ENCODE measurements around the gene SYNM.

SYNM gene

DNA sequence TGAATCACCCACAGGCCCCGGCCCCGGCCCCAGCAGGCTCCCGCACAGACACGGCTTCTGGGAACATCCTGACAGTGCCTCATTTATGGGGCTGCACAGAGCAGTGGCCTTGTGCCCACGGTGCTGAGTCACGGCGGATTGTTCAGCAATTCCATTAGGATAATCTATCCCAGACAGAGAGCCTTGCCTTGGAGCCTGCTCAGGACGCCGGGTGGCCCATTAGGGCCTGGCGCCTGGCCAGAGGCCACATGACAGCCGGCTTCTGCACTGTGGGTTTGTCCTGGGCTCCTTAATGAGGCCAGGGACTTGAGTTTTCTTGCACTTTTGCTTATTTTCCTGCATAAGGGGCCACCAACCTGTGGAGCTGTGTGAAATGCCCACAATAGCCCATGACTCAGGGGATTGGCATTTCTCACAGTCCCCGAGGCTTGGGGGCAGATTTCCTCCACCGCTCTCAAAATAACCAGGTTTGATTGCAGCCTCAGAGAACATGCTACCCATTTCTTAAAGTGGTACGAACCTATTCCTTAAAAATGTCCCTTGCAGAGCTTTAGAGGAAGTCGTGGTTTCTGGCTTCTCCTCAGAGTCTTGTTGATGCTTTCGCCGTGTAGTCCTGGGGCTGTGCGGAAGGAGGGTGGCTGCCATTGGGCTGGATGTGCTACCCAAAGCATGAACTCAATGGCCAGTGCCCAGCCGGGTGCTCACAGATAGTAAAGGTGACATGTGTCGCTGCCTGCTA lies 19.0 kb downstream of the SYNM start:
- DNase-seq: peak; percentile 62

GRCh38 chr15:99124641-99125040 lies 19.8 kb downstream of the SYNM start:
- no peak for DNase-seq

DNA sequence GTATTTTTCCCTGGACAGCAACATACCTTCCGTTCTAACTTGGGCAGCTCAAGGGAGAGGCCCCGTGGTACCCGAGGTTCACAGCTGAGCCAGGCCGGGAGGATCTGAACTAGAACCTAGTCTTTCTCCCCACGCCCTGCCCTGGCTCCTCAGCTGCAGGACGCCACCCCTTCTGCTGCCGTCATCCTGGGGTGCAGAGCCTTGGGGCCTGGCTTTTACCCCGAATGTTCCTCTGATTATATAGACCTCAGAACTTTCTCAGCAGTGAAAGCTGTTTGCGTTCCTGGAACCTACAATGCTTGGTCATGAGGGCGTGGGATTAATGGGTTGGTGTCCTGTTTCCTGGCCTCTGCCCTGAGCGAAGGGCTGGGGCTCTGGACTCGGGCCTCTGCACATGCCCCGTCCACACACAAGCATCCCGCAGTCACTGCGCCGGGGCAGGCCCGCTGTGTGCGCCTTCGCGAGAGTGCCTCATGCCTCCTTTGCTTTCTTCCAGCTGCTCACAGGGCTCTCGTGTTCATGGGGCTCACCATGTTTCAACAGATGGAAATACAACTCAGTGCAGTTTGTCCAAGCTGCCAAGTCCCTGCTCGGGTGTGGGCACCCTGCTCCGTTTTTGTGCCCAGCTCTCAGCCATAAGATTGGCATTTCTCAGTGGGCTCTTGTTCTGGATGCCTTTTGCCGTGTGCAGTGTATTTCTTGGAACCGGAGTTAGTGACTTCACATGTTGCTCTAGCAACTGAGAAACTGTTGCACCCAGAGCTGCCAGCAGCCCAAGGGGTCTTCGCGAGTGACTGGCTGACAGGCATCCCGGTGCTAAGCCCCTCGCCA lies 20.4 kb downstream of the SYNM start:
- no peak for DNase-seq

DNA sequence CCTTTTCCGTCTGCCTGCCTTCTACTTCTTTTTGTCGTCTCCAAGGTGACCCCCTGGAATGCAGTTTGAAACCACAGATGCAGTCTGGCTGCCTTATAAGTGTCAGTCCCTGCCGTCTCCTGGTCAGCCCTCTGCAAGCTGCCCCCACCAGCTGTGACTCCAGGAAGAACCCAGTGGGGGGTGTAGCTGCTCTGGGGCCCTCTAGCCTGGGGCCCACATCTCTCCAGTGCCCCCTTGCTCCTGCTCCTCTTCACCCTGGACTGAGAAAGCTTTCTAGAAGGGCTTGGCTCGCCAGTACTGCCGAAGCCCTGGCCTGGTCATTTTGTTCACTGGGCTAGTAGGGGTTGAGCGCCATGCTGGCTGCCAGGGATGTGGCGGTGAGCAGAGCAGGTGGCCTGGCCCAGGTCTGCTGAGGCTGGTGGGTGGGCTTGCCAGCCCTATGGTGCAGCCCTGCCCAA lies 21.3 kb downstream of the SYNM start:
- DNase-seq: no peak

- DNase-seq: no peak
Measured at GRCh38 chr15:99126930-99127329, 22.1 kb downstream of the SYNM start.

DNA sequence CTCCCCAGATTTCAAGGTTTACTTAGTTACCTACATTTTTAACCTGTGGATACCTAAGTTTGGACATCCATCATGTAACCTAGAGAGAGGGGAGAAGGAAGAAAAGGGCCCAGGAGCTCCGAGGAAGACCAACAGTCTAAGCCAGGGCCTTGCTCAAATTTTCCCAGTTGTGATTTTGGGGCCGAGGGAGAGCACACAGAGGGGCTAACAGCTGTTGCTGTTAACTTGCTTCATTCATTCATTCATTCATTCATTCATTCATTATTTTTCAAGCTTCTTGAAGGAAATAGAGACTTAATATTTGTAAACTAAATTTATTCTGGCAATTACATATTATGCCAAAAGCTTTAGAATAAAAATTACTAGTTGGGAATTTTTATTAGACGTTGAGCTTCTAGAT lies 22.9 kb downstream of the SYNM start:
- DNase-seq: no peak

DNA sequence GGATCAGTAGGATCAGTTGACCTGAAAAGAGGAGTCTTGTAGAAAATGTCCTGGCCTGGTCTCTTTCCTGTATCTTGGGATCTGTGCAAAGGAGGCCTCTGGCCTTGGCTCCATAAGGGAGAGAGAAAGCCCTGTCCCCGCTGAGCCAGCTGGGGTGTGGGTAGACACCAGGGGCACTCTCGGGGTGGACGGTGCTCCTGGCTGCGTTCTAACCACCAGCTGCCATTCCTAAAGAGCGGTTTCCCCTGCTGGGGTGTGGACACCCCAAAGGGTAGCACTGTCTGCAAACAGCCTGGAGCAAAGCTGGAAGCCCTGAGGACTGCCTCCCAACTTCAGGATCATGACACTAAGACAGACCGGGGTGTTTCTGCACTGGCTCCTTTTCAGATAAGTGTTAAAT lies 23.5 kb downstream of the SYNM start:
- no peak for DNase-seq

DNA sequence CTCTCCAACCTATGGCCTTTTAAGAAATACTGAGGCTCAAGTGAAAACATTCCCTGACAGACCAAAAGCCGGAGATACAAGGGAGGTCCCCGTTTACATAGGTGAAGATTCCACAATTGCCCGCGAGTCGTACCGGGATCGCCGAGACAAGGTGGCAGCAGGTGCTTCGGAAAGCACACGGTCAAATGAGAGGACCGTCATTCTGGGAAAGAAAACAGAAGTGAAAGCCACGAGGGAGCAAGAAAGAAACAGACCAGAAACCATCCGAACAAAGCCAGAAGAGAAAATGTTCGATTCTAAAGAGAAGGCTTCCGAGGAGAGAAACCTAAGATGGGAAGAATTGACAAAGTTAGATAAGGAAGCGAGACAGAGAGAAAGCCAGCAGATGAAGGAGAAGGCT lies 24.8 kb downstream of the SYNM start:
- no peak for DNase-seq

GRCh38 chr15:99130314-99130713 lies 25.4 kb downstream of the SYNM start:
- no peak for DNase-seq

DNA sequence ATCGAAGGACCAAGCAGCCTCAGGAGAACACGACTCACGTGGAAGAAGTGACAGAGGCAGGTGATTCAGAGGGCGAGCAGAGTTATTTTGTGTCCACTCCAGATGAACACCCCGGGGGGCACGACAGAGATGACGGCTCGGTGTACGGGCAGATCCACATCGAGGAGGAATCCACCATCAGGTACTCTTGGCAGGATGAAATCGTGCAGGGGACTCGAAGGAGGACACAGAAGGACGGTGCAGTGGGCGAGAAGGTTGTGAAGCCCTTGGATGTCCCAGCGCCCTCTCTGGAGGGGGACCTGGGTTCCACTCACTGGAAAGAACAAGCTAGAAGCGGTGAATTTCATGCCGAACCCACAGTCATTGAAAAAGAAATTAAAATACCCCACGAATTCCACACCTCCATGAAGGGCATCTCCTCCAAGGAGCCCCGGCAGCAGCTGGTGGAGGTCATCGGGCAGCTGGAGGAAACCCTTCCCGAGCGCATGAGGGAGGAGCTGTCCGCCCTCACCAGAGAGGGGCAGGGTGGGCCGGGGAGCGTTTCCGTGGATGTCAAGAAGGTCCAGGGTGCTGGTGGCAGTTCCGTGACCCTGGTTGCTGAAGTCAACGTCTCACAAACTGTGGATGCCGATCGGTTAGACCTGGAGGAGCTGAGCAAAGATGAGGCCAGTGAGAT lies 26.0 kb downstream of the SYNM start:
- DNase-seq: no peak

- DNase-seq: no peak
Measured at GRCh38 chr15:99131441-99132023, 26.7 kb downstream of the SYNM start.

DNA sequence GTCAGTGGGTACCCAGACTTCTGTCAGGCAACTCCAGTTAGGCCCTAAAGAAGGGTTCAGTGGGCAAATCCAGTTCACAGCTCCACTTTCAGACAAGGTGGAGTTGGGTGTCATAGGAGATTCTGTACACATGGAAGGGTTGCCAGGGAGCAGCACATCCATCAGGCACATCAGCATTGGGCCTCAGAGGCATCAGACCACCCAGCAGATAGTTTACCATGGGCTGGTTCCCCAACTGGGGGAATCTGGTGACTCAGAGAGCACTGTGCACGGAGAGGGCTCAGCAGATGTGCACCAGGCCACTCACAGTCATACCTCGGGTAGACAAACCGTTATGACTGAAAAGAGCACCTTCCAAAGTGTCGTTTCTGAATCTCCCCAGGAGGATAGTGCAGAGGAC lies 27.2 kb downstream of the SYNM start:
- DNase-seq: no peak

DNA sequence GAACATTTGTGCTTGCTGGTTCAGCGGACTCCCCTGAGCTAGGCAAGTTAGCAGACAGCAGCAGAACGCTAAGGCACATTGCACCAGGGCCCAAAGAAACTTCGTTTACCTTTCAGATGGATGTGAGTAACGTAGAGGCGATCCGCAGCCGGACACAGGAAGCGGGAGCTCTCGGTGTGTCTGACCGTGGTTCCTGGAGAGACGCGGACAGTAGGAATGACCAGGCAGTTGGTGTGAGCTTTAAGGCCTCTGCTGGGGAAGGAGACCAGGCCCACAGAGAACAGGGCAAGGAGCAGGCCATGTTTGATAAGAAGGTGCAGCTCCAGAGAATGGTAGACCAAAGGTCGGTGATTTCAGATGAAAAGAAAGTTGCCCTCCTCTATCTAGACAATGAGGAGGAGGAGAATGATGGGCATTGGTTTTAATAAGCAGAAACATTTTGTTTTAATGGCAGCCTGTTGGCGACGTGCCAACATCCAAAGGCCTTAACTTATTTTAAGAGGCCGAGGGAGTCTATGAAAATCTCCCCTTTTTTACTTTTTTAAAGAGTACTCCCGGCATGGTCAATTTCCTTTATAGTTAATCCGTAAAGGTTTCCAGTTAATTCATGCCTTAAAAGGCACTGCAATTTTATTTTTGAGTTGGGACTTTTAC lies 27.9 kb downstream of the SYNM start:
- no peak for DNase-seq

GRCh38 chr15:99134317-99134821 lies 29.5 kb downstream of the SYNM start:
- no peak for DNase-seq

GRCh38 chr15:99135194-99135593 lies 30.3 kb downstream of the SYNM start:
- DNase-seq: no peak

DNA sequence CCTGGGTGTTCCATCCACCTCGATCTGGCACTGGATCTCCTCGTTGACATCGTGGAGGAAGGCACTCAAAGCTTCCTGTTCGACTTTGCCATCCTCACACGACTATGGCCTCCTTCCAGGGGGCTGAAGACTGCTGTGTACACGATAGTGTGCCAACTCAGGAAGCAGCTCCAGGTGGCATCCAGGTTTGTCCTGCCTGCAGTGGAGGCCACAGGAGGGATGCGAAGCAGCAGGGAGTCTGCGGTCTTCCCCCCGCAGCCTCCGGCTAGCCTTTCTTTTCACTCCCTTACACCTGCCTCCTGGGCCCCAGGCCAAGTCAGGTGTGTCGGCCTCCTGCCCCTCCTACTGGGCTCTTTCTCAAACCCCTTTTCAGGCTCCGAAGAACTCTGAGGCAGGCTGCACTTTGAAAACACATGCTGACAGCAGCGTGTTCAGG lies 32.2 kb downstream of the SYNM start:
- DNase-seq: peak; percentile 73

DNA sequence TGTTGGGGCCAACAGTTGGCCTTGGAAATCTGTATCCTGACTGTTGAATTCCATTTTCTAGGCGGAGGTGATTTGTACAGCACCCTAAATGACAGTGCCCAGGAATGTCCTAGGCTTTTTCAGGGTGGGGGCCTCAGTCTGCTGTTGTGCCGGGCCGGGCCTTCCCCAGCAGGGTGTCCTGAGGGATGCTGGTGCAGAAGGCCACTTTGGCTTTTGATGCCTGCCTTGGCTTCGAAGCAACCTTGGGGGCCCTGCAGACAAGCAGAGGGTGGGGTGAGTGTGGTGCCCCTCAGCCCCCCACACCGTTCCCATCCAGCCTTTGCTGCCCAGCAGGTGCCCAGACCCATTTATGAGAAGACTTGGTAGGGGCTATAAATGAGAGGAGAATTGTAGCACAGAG lies 33.0 kb downstream of the SYNM start:
- no peak for DNase-seq

GRCh38 chr15:99138491-99138982 lies 33.7 kb downstream of the SYNM start:
- DNase-seq: no peak

GRCh38 chr15:99139276-99139675 lies 34.4 kb downstream of the SYNM start:
- DNase-seq: no peak

GRCh38 chr15:99140590-99140989 lies 35.7 kb downstream of the SYNM start:
- DNase-seq: no peak

DNA sequence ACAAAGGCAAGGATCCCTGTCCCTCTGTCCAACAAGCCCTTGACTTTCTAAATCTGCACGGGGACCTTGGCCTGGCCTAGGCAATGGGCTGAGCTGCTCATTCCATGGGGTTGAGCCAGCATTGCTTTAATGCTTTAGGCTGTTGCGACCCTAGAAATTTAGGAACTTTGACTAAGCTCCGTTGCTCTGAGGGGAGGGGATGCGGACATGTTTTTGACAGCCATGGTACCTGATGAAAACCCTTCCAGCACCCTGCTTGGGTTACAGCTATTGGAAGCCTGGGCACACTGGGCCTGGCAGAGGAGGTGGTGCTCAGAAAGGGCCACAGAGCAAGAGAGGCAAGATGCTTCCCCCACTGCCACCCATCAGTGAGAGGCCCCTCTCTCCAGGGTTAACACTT lies 37.1 kb downstream of the SYNM start:
- no peak for DNase-seq

DNA sequence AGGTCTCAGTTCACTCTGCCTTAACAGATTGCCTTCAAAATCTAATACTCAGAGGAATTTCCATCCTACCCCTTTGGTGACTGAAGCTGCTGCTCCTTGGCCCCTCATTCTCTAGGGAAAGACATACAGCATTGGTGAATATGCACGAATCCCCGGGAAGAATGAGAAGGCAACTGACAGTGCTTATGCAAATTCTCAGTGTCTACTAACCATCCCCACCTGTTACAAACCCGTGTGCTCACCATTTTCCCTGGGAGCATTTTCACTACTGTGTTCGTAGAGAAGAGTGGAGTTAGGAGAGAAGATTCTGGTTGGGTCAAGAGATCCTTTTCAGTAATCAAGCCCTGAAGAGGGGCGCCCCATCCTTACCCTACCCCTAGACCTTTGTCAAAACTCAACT lies 37.7 kb downstream of the SYNM start:
- DNase-seq: no peak
